H1 (cell line): ENCODE results near the gene KCND1. TPM values are rescaled to one million over a fixed set of nuclear protein-coding genes. Genes with fewer than 3 reads are reported as not detected.

Experiments used
- CTCF ChIA-PET: fragments of 300-600 bp; sonication (Branson Sonifier 250); formaldehyde crosslinking; loops from one replicate; lab custom pipeline; 2021; ENCODE audit not compliant: partially characterized antibody; lab: Charles Lee
- POLR2A ChIA-PET: fragments of 300-600 bp; sonication (Branson Sonifier 250); formaldehyde crosslinking; loops from one replicate; lab custom pipeline; 2021; ENCODE audit warnings: inconsistent platforms; ENCODE audit not compliant: partially characterized antibody; lab: Charles Lee
- DNase-seq, 2 experiments: peaks; one replicate each; pipeline versions ENCODE4 v3.0.0 to v3.0.0-alpha.2; 2010 to 2022; ENCODE audit warnings: low spot score in 2 of 2, low read depth in 1 of 2, mixed read lengths in 1 of 2
- FAIRE-seq: peaks from 2 replicates; lab custom pipeline; 2011; peaks lifted over from hg19 to GRCh38; lab: Jason Lieb, UNC
- H2AFZ ChIP-seq: 2 replicates; pipeline ENCODE4 v1.8.1; 2012; ENCODE audit warnings: low read length, inconsistent platforms
- H2AK5ac ChIP-seq: 2 replicates; pipeline ENCODE4 v1.6.1; 2013; ENCODE audit warnings: low read depth, low read length
- H2BK120ac ChIP-seq: replicated peaks from 2 replicates; pipeline ENCODE3; 2013; ENCODE audit warnings: low read depth, low read length, inconsistent platforms
- H2BK12ac ChIP-seq: 2 replicates; pipeline ENCODE4 v1.6.1; 2013; ENCODE audit warnings: low read depth, low read length
- H2BK15ac ChIP-seq: 2 replicates; pipeline ENCODE4 v1.6.1; 2013; ENCODE audit warnings: low read length
- H2BK20ac ChIP-seq: 2 replicates; pipeline ENCODE4 v1.6.1; 2013; ENCODE audit warnings: low read length
- H2BK5ac ChIP-seq: 2 replicates; pipeline ENCODE4 v1.6.1; 2013; ENCODE audit warnings: low read depth, low read length
- H3K14ac ChIP-seq: 2 replicates; pipeline ENCODE4 v1.6.1; 2013; ENCODE audit warnings: inconsistent platforms; ENCODE audit not compliant: insufficient read length
- H3K18ac ChIP-seq: 2 replicates; pipeline ENCODE4 v1.6.1; 2013; ENCODE audit warnings: low read length; ENCODE audit errors: extremely low read depth
- H3K23ac ChIP-seq: 2 replicates; pipeline ENCODE4 v1.6.1; 2013; ENCODE audit warnings: inconsistent platforms; ENCODE audit not compliant: insufficient read length
- H3K23me2 ChIP-seq: 2 replicates; pipeline ENCODE4 v1.6.1; 2013; ENCODE audit warnings: low read depth, low read length
- H3K27ac ChIP-seq: 2 replicates; pipeline ENCODE4 v1.6.1; 2011; ENCODE audit warnings: low read depth, low read length, inconsistent platforms
- H3K27me3 ChIP-seq, 4 experiments: replicated peaks in 1 of 4; 1 replicate in 1 of 4; 2 replicates in 3 of 4; pipeline versions ENCODE4 v1.6.1 to v1.8.1; 2011 to 2013; ENCODE audit warnings: low read length in 3 of 4, mild to moderate bottlenecking in 3 of 4, inconsistent platforms in 2 of 4, mixed read lengths in 2 of 4, moderate library complexity in 1 of 4; ENCODE audit not compliant: control insufficient read depth in 3 of 4, insufficient read depth in 3 of 4; ENCODE audit errors: extremely low read depth in 1 of 4
- H3K36me3 ChIP-seq, 4 experiments: 2 replicates each; pipeline versions ENCODE4 v1.6.1 to v1.8.1; 2011 to 2013; ENCODE audit warnings: mild to moderate bottlenecking in 4 of 4, low read length in 3 of 4, moderate library complexity in 2 of 4, control low read depth in 1 of 4, inconsistent platforms in 1 of 4; ENCODE audit not compliant: insufficient read depth in 4 of 4, control insufficient read depth in 2 of 4
- H3K4ac ChIP-seq: replicated peaks from 2 replicates; pipeline ENCODE3; 2013; ENCODE audit warnings: low read length, low read depth, mixed read lengths, inconsistent platforms; ENCODE audit not compliant: insufficient read length
- H3K4me1 ChIP-seq, 4 experiments: replicated peaks in 1 of 4; 1 replicate in 1 of 4; 2 replicates in 3 of 4; pipeline versions ENCODE4 v1.6.1 to v1.8.1; 2011 to 2013; ENCODE audit warnings: low read length in 3 of 4, inconsistent platforms in 2 of 4, mixed read lengths in 1 of 4; ENCODE audit not compliant: insufficient read depth in 4 of 4, control insufficient read depth in 3 of 4
- H3K4me2 ChIP-seq, 2 experiments: 2 replicates each; pipeline versions ENCODE4 v1.6.1 to v1.8.1; 2011 to 2013; ENCODE audit warnings: low read depth in 2 of 2, low read length in 2 of 2, control low read depth in 1 of 2, inconsistent platforms in 1 of 2, mild to moderate bottlenecking in 1 of 2; ENCODE audit not compliant: insufficient read depth in 1 of 2
- H3K4me3 ChIP-seq, 4 experiments: fragments of 200-600, 300-600 bp in 1 of 4; sonication (generic), shearing (Covaris generic), sonication (Bioruptor Twin) in 1 of 4; 2 replicates each; pipeline versions ENCODE4 v1.5.1 to v1.8.1; 2011 to 2016; ENCODE audit warnings: low read length in 4 of 4, low read depth in 3 of 4, control low read depth in 2 of 4, inconsistent platforms in 2 of 4, mild to moderate bottlenecking in 2 of 4, mixed read lengths in 1 of 4, moderate library complexity in 1 of 4; ENCODE audit not compliant: insufficient read depth in 2 of 4; ENCODE audit errors: extremely low read depth in 1 of 4
- H3K56ac ChIP-seq: replicated peaks from 2 replicates; pipeline ENCODE3; 2013; ENCODE audit warnings: low read depth, mild to moderate bottlenecking, mixed read lengths, low read length, inconsistent platforms; ENCODE audit not compliant: insufficient read length
- H3K79me1 ChIP-seq: 2 replicates; pipeline ENCODE4 v1.6.1; 2013; ENCODE audit warnings: low read depth, low read length, control low read depth
- H3K79me2 ChIP-seq, 2 experiments: 2 replicates each; pipeline versions ENCODE4 v1.6.1 to v1.8.1; 2012 to 2013; ENCODE audit warnings: low read length in 2 of 2, mild to moderate bottlenecking in 2 of 2, inconsistent platforms in 1 of 2; ENCODE audit not compliant: insufficient read depth in 2 of 2, control insufficient read depth in 1 of 2
- H3K9ac ChIP-seq, 4 experiments: replicated peaks in 1 of 4; 1 replicate in 1 of 4; 2 replicates in 3 of 4; pipeline versions ENCODE4 v1.6.1 to v1.8.1; 2011 to 2013; ENCODE audit warnings: low read depth in 3 of 4, low read length in 3 of 4, control low read depth in 2 of 4, mild to moderate bottlenecking in 2 of 4, moderate library complexity in 2 of 4, inconsistent platforms in 1 of 4; ENCODE audit errors: extremely low read depth in 1 of 4
- H3K9me3 ChIP-seq, 2 experiments: 2 replicates each; pipeline versions ENCODE4 v1.6.1 to v1.8.1; 2012 to 2013; ENCODE audit warnings: mild to moderate bottlenecking in 2 of 2, moderate library complexity in 2 of 2, control low read depth in 1 of 2, inconsistent platforms in 1 of 2, low read depth in 1 of 2, low read length in 1 of 2, mixed read lengths in 1 of 2; ENCODE audit not compliant: insufficient read depth in 2 of 2
- H4K20me1 ChIP-seq, 2 experiments: replicated peaks in 1 of 2; 2 replicates each; pipeline versions ENCODE3 to v1.8.1; 2011 to 2013; ENCODE audit warnings: inconsistent platforms in 2 of 2, low read length in 2 of 2, mild to moderate bottlenecking in 1 of 2; ENCODE audit not compliant: insufficient read depth in 2 of 2, control insufficient read depth in 1 of 2
- H4K5ac ChIP-seq: 2 replicates; pipeline ENCODE4 v1.6.1; 2013; ENCODE audit warnings: low read length, low read depth, mixed read lengths, inconsistent platforms; ENCODE audit not compliant: insufficient read length
- H4K8ac ChIP-seq: 2 replicates; pipeline ENCODE4 v1.8.0; 2013; ENCODE audit warnings: mild to moderate bottlenecking, moderate library complexity, low read length, inconsistent platforms; ENCODE audit not compliant: insufficient read depth; ENCODE audit errors: extremely low read depth
- H4K91ac ChIP-seq: replicated peaks from 2 replicates; pipeline ENCODE3; 2013; ENCODE audit warnings: low read length, mixed read lengths, inconsistent platforms; ENCODE audit not compliant: insufficient read length
- CHD2 ChIP-seq: IDR thresholded peaks from 2 replicates; pipeline ENCODE4 v1.6.1; 2012; ENCODE audit warnings: low read length, improper control_type of control experiment
- POLR2AphosphoS5 ChIP-seq: IDR thresholded peaks from 2 replicates; pipeline ENCODE4 v1.6.1; 2011; ENCODE audit warnings: low read depth, low read length
- WGBS, 2 experiments: shearing (Covaris generic) in 1 of 2; methylation state at CpG; one replicate each; pipeline versions ENCODE4 v1.1.6 to v1.1.7; 2013 to 2015; ENCODE audit warnings: low lambda C conversion rate in 2 of 2, mixed read lengths in 2 of 2, inconsistent platforms in 1 of 2, low coverage in 1 of 2, missing lambda C conversion rate in 1 of 2; ENCODE audit not compliant: insufficient replicate concordance in 2 of 2, insufficient coverage in 1 of 2, insufficient read length in 1 of 2; ENCODE audit errors: extremely low coverage in 1 of 2, missing lambda C conversion rate in 1 of 2; 5-methylcytosine and 5-hydroxymethylcytosine counted together
- polyA plus RNA-seq, 7 experiments: library from polyadenylated mRNA; depleted of rRNA in 3 of 7; stranded (reverse) in 5 of 7; unstranded in 2 of 7; fragments of >200 nt in 5 of 7; fragments of 200-250 nt in 2 of 7; gene quantifications; 1 replicate in 5 of 7; 2 replicates in 1 of 7; 4 replicates in 1 of 7; pipeline versions ENCODE4 v1.2.1 to v1.2.3, GENCODE V29; 2011 to 2013; ENCODE audit warnings: missing spikeins in 2 of 7, mixed read lengths in 2 of 7
- total RNA-seq: library from RNA; stranded (reverse); fragmentation: NEBNext Ultra II Directional; extraction: Animal tissue kit (Norgen Biotek cat#: 25700); gene quantifications from 2 replicates; pipeline ENCODE4 v1.2.1, GENCODE V29; 2021

KCND1 gene
- total and polyA plus RNA-seq, 2 of the 8 experiments (the other 6 are each of a cell fraction or from before 2014, with no cell fraction given) = 3.1 to 6.8 TPM

- no peak overlapping the region for H4K8ac ChIP-seq
- no peak overlapping the region for H3K4me3 ChIP-seq
- H4K20me1 ChIP-seq = no peaks in the 10 kb centered on the region
- H2BK20ac ChIP-seq = no peak overlapping the region
- no peak overlapping the region for H2BK15ac ChIP-seq
- no peaks in the 10 kb centered on the region for H3K9me3 ChIP-seq
- TF ChIP-seq POLR2AphosphoS5 = no peak
- TF ChIP-seq CHD2 = no peak
- H3K79me1 ChIP-seq = no peaks in the 10 kb centered on the region
- no peak overlapping the region for H3K56ac ChIP-seq
- peaks cover 0 to 4% (median 0%) of the 10 kb centered on the region in 4 experiments; a peak in 4 of 8 replicates for H3K36me3 ChIP-seq
- FAIRE-seq (no peak), DNase-seq (no peak)
- peaks cover 4% of the 10 kb centered on the region; the same call in 1 of the 2 replicates for H3K23me2 ChIP-seq
- H3K79me2 ChIP-seq = no peaks in the 10 kb centered on the region; a peak in 1 of 4 replicates
- POLR2A ChIA-PET = interaction anchor here (1.2 to 9.0 kb wide), 3 partner anchors 8 to 55 kb away, joined by 3 to 70 read pairs (median 4); partner anchors contain the start of genes OTUD5 and SLC35A2
- H2BK120ac ChIP-seq = no peak overlapping the region
- H3K27me3 ChIP-seq = no peaks in the 10 kb centered on the region
- H3K4me2 ChIP-seq = no peak overlapping the region
- no peak overlapping the region for H2BK12ac ChIP-seq
- no peak overlapping the region for H3K23ac ChIP-seq
- H2BK5ac ChIP-seq = no peak overlapping the region
- H3K27ac ChIP-seq = no peak overlapping the region
- H3K4ac ChIP-seq = no peak overlapping the region
- H3K9ac ChIP-seq = no peak overlapping the region
- H3K4me1 ChIP-seq = no peaks in the 10 kb centered on the region; a peak in 1 of 7 replicates
- H4K91ac ChIP-seq = no peak overlapping the region
- no peak overlapping the region for H2AFZ ChIP-seq
- no peak overlapping the region for H3K18ac ChIP-seq
- CTCF ChIA-PET = interaction anchor here (0.6 kb wide), 1 partner anchor 219 kb away, joined by 3 read pairs; no protein-coding TSS in a partner anchor
- no peak overlapping the region for H3K14ac ChIP-seq
- WGBS, 2 experiments = 87% methylated on average over 11 of the region's 15 CpGs; no CpG with 5 or more reads in 1 of the 2 experiments
- no peak overlapping the region for H2AK5ac ChIP-seq
- H4K5ac ChIP-seq = no peak overlapping the region
Observed at GRCh38 chrX:48966796-48967579, 4.7 kb downstream of the KCND1 start.
